ENCODE data around the gene HABP2.

GRCh38 chr10:113534423-113534822 lies 18.4 kb upstream of the HABP2 start:
- TF ChIP-seq CTCF (conservative IDR thresholded peaks at IDR 0.05 in 1 of 2, IDR thresholded peaks at IDR 0.05 in 1 of 2; ENCODE audit: extremely low read depth in 1 of 2, insufficient read depth in 1 of 2, low read depth in 1 of 2, low read length in 2 of 2) (no peak), EZH2 (IDR thresholded peaks at IDR 0.05; ENCODE audit: borderline replicate concordance, low read length) (no peak)
